Transverse colon (tissue), 4 donors: Measurements from ENCODE around the gene FGFBP2.

Experiments used
- POLR2A ChIP-seq: fragments of 450-650 bp; IDR thresholded peaks from one replicate; pipeline ENCODE4 v1.6.1; 2016; ENCODE audit warnings: antibody characterized with exemption, mild to moderate bottlenecking, moderate library complexity
- POLR2AphosphoS5 ChIP-seq, 3 donors: sonication (generic); formaldehyde crosslinking; IDR thresholded peaks; one replicate each; pipeline ENCODE4 v1.6.1; 2016; ENCODE audit warnings: antibody characterized with exemption in 3 of 3
- TF ChIP-seq, protein P1 (sequence below), 5 experiments: fragments of 200-600 bp in 3 of 5; fragments of 450-650 bp in 2 of 5; sonication (generic) in 3 of 5; IDR thresholded peaks; 1 replicate in 2 of 5; 2 replicates in 3 of 5; pipeline ENCODE4 v1.5.1; 2016 to 2017; ENCODE audit warnings: antibody characterized with exemption in 5 of 5, inconsistent platforms in 3 of 5, mild to moderate bottlenecking in 2 of 5, moderate library complexity in 1 of 5

GRCh38 chr4:15934259-15934658 lies 28.7 kb downstream of the FGFBP2 start:
- TF ChIP-seq, protein P1, sequence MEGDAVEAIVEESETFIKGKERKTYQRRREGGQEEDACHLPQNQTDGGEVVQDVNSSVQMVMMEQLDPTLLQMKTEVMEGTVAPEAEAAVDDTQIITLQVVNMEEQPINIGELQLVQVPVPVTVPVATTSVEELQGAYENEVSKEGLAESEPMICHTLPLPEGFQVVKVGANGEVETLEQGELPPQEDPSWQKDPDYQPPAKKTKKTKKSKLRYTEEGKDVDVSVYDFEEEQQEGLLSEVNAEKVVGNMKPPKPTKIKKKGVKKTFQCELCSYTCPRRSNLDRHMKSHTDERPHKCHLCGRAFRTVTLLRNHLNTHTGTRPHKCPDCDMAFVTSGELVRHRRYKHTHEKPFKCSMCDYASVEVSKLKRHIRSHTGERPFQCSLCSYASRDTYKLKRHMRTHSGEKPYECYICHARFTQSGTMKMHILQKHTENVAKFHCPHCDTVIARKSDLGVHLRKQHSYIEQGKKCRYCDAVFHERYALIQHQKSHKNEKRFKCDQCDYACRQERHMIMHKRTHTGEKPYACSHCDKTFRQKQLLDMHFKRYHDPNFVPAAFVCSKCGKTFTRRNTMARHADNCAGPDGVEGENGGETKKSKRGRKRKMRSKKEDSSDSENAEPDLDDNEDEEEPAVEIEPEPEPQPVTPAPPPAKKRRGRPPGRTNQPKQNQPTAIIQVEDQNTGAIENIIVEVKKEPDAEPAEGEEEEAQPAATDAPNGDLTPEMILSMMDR (IDR thresholded peaks at IDR 0.05), result no peak
- TF ChIP-seq POLR2A (no peak), POLR2AphosphoS5 (IDR thresholded peaks at IDR 0.05) (no peak)
